Skeletal muscle tissue (tissue), 4 donors: ENCODE data around the gene RAD54L2. TPM values are rescaled to one million over a fixed set of nuclear protein-coding genes. Genes with fewer than 3 reads are reported as not detected.
"Not testable (repeated sequence)": the region's sequence is repeated elsewhere in the genome, so short reads cannot be mapped to it uniquely, and the experiment has no call there.

Experiments
- H3K27ac ChIP-seq: one replicate; pipeline ENCODE4 v1.7.0; 2013; ENCODE audit warnings: mild to moderate bottlenecking, low read depth, low read length, inconsistent platforms
- H3K27me3 ChIP-seq, 3 donors: one replicate each; pipeline ENCODE4 v1.7.0; 2013; ENCODE audit warnings: low read length in 3 of 3; ENCODE audit not compliant: control insufficient read depth in 3 of 3, insufficient read depth in 3 of 3
- H3K36me3 ChIP-seq, 3 donors: one replicate each; pipeline ENCODE4 v1.7.0; 2013; ENCODE audit warnings: low read length in 3 of 3; ENCODE audit not compliant: control insufficient read depth in 3 of 3, insufficient read depth in 3 of 3
- H3K4me1 ChIP-seq, 3 donors: one replicate each; pipeline ENCODE4 v1.7.0; 2013; ENCODE audit warnings: low read length in 3 of 3, mild to moderate bottlenecking in 3 of 3; ENCODE audit not compliant: control insufficient read depth in 3 of 3, insufficient read depth in 3 of 3
- H3K4me3 ChIP-seq, 3 donors: one replicate each; pipeline ENCODE4 v1.7.0; 2013; ENCODE audit warnings: low read length in 3 of 3
- H3K9ac ChIP-seq, 3 donors: one replicate each; pipeline ENCODE4 v1.7.0; 2013; ENCODE audit warnings: low read length in 3 of 3, mild to moderate bottlenecking in 3 of 3, moderate library complexity in 2 of 3, low read depth in 1 of 3
- H3K9me3 ChIP-seq, 3 donors: one replicate each; pipeline ENCODE4 v1.7.0; 2013; ENCODE audit warnings: low read length in 3 of 3; ENCODE audit not compliant: control insufficient read depth in 3 of 3
- total RNA-seq: library from RNA; depleted of rRNA; stranded (reverse); fragments of >200 nt; gene quantifications from one replicate; pipeline ENCODE4 v1.2.3, GENCODE V29; 2014
- donor health status: Osteomylitis.

RAD54L2 gene
- total RNA-seq, 1 donor from 2014 or later, result 18.3 TPM

DNA sequence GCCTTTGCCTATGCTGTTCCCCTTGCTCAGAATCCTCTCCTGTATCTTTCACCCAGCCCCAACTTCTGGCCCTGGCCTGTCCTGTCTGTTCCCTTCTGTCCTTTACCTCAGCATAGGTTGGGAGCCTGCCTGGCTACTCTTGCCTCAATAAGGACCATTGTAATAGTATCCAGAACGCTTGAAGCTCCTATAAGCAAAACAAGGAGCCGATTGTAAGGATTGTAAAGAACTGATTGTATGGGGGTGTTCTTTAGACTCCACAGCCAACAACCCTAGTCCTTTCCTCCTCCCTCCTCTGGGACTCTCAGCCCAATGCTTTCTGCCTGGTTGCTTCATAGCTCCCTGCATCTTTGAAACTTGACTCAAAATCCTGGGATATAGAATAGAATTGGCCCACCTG lies 18.7 kb upstream of the RAD54L2 start:
- Histone ChIP-seq H3K4me3 (no peak overlapping the region), H3K27me3 (no peaks in the 10 kb centered on the region), H3K4me1 (no peaks in the 10 kb centered on the region), H3K9ac (no peak overlapping the region), H3K9me3 (no peaks in the 10 kb centered on the region), H3K36me3 (no peaks in the 10 kb centered on the region), H3K27ac (no peak overlapping the region)

DNA sequence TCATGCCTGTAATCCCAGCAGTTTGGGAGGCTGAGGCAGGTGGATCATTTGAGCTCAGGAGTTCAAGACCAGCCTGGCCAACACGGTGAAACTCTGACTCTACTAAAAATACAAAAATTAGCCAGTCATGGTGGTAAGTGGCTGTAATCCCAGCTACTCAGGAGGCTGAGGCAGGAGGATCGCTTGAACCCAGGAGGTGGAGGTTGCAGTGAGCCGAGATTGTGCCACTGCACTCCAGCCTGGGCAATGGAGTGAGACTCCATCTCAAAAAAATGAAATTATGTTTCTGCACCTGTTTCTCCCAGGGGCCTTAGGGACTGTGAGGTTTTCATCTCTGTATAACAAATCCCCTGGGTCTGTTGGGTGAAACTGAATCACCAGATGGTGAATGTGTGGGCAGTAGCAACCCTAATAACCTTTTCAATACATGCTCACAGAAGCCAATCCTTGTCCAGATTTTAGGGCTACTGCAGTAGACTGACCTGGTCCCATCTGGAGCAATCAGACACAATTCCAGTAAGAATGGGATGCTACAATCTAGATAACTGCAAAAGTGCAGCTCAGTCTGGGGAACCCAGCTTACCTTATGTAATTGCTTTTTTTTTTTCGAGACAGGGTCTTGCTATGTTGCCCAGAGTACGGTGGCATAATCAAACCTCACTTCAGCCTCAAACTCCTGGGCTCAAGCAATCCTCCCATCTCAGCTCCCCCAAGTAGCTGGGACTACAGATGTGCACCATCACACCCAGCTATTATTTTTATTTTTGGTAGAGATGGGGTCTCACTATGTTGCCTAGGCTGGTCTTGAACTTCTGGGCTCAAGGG lies 17.4 kb upstream of the RAD54L2 start:
- not testable (repeated sequence) for H3K9ac ChIP-seq, H3K36me3 ChIP-seq, H3K9me3 ChIP-seq, H3K4me3 ChIP-seq, H3K4me1 ChIP-seq, H3K27ac ChIP-seq, H3K27me3 ChIP-seq

GRCh38 chr3:51522273-51522962 lies 16.1 kb upstream of the RAD54L2 start:
- H3K9ac ChIP-seq, result no peak overlapping the region
- no peaks in the 10 kb centered on the region for H3K27me3 ChIP-seq
- no peak overlapping the region for H3K4me3 ChIP-seq
- H3K4me1 ChIP-seq, result no peaks in the 10 kb centered on the region
- H3K9me3 ChIP-seq, result no peaks in the 10 kb centered on the region
- no peak overlapping the region for H3K27ac ChIP-seq
- no peaks in the 10 kb centered on the region for H3K36me3 ChIP-seq

DNA sequence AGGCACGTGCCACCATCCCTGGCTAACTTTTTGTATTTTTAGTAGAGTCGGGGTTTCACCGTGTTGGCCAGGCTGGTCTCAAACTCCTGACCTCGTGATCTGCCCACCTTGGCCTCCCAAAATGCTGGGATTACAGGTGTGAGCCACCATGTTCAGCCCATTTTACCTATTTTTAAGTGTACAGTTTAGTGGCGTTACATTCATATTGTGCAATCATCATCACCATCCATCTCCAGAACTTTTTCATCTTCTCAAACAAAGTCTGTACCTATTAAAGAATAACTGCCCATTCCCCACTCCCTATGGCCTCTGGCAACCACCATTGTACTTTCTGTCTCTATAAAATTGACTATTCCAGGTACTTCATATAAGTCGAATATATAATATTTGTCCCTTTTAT lies 13.6 kb upstream of the RAD54L2 start:
- H3K36me3 ChIP-seq, H3K4me3 ChIP-seq, H3K4me1 ChIP-seq, H3K9me3 ChIP-seq, H3K9ac ChIP-seq, H3K27me3 ChIP-seq, H3K27ac ChIP-seq: not testable (repeated sequence)

- Histone ChIP-seq H3K4me1 (no peaks in the 10 kb centered on the region), H3K9ac (no peak overlapping the region)
These were observed 8.0 kb upstream of the RAD54L2 start for GRCh38 chr3:51530485-51530884.

DNA sequence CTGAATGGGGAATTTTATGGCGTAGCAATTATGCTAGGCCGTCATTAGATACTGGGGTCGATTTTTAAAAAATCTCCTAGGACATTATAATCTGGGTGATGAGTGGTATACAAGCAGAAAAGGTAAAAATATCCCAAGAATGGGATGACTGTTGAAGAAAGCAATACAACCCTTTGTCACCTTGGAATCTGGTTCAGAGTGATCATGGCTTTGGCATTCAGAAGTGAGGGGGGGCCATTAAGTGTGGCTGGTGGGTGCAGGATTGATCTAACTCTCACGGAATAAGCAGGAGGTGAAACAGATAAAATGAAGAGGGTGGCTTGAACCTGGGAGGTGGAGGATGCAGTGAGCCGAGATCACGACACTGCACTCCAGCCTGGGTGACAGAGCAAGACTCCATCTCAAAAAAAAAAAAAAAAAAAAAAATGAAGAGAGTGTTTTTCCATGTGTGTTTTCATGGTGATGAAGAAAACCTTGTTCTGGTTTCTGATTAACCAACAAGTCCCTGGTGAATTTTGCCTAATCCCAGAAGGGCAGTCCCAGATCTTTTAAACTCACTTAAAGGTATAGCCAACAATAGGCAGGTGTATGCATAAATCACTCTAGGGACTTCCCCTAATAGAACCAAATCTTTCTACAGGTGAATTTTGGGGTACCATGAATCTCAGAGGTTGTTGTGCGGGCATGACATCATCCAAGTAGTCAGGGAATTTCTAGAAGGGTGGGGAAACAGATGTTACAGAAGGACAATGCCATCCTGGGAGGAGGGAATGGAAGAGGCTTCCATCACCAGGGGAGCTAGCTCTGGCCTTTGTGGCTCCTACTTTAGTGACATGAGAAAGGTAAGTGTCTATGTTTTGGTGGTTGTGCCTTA lies 3.1 kb upstream of the RAD54L2 start:
- no peak overlapping the region for H3K27ac ChIP-seq
- H3K36me3 ChIP-seq, result no peaks in the 10 kb centered on the region
- no peaks in the 10 kb centered on the region for H3K9me3 ChIP-seq
- H3K4me3 ChIP-seq, result no peak overlapping the region
- H3K4me1 ChIP-seq, result peaks cover 14 to 23% (median 16%) of the 10 kb centered on the region in 3 donors
- no peaks in the 10 kb centered on the region for H3K27me3 ChIP-seq
- no peak overlapping the region for H3K9ac ChIP-seq

More at GRCh38 chr3:51530485-51530884, 8.0 kb upstream of the RAD54L2 start:
- H3K27ac ChIP-seq, result no peak overlapping the region
- H3K9me3 ChIP-seq, result no peaks in the 10 kb centered on the region
- no peaks in the 10 kb centered on the region for H3K36me3 ChIP-seq
- H3K4me3 ChIP-seq, result no peak overlapping the region
- H3K27me3 ChIP-seq, result no peaks in the 10 kb centered on the region

DNA sequence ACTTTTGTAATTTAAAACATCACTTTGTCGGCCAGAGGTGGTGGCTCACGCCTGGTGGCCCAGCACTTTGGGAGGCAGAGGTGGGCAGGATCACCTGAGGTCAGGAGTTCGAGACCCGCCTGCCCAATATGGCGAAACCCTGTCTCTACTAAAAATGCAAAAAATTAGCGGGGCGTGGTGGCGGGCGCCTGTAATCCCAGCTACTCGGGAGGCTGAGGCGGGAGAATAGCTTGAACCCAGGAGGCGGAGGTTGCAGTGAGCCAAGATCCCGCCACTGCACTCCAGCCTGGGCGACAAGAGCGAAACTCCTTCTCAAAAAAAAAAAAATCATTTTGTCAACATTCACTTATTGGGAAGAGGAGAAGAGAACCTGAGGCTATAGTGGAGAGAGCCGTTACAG lies 888 bp upstream of the RAD54L2 start:
- peak overlapping the region; percentile 85 for H3K27ac ChIP-seq
- not testable (repeated sequence) for H3K27me3 ChIP-seq

GRCh38 chr3:51538115-51538458 lies 432 bp upstream of the RAD54L2 start:
- Histone ChIP-seq H3K4me1 (peaks cover 14 to 24% (median 16%) of the 10 kb centered on the region in 3 donors), H3K36me3 (peaks cover 0 to 3% (median 3%) of the 10 kb centered on the region in 3 donors), H3K9me3 (no peaks in the 10 kb centered on the region), H3K27me3 (no peaks in the 10 kb centered on the region), H3K27ac (peak overlapping the region; percentile 85), H3K4me3 (peak overlapping the region; percentile 90 to 92 (median 92)), H3K9ac (peak overlapping the region; percentile 89 to 93 (median 91))

More for the DNA sequence above, 888 bp upstream of the RAD54L2 start:
- H3K4me3 ChIP-seq, result peak overlapping the region; percentile 90 to 92 (median 92)
- peak overlapping the region; percentile 89 to 93 (median 91) for H3K9ac ChIP-seq
- H3K4me1 ChIP-seq, result peaks cover 14 to 24% (median 16%) of the 10 kb centered on the region in 3 donors
- H3K36me3 ChIP-seq, H3K9me3 ChIP-seq: not testable (repeated sequence)

DNA sequence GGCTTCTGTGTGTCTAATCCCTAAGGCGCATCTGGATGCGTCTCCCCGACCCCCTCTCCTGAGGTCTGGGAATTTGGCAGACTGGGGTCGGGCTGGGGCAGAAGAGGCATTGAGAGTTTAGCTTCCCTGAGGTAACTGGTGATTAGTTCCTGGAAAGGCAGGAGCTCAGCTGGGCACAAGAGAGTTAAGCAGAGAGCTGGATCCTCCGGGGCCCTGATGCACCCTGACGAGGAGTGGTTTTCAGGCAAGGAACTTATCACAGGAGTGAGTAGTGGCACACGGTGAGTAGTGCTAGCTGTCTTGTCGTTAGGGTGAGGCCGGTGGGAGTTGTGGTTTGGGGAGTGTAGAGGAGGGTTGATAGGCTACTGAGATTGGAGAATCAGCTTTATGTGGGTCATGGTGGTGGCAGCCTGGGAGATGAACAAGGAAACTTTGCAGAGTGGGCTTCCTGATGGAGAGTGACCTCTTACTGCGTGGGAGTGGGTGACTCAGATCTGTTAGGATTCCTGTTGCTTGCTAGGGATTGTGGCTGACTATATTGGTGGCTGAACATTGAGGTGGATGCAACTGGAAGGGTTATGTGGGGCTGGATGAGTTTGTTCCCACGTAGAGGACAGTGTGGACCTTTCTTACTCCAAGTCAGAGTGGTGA lies 897 bp downstream of the RAD54L2 start:
- Histone ChIP-seq H3K4me3 (peak overlapping the region; percentile 87 to 92 (median 90)), H3K36me3 (peaks cover 2 to 3% (median 3%) of the 10 kb centered on the region in 3 donors), H3K4me1 (peaks cover 14 to 24% (median 16%) of the 10 kb centered on the region in 3 donors), H3K27ac (peak overlapping the region; percentile 85), H3K9me3 (no peaks in the 10 kb centered on the region), H3K27me3 (no peaks in the 10 kb centered on the region), H3K9ac (peak overlapping the region; percentile 90 to 93 (median 91))
